Mucosa of descending colon (tissue), 3 donors: ENCODE measurements around the gene ERFL. TPM values are rescaled to one million over a fixed set of nuclear protein-coding genes. Genes with fewer than 3 reads are reported as not detected.
"Not testable (repeated sequence)": the region's sequence is repeated elsewhere in the genome, so short reads cannot be mapped to it uniquely, and the experiment has no call there.

Experiments
- ATAC-seq: fragments of 200-7000 bp; cut with Tn5 transposase; one replicate; pipeline ENCODE4 v1.9.1; 2020; ENCODE audit warnings: mild to moderate bottlenecking, moderate library complexity
- DNase-seq, 3 donors: peaks; one replicate each; pipeline ENCODE4 v3.0.0-alpha.2; 2020
- H3K36me3 ChIP-seq: fragments of 200-600 bp; one replicate; pipeline ENCODE4 v1.8.0; 2021; ENCODE audit warnings: low read depth, mild to moderate bottlenecking
- H3K4me1 ChIP-seq: fragments of 200-600 bp; one replicate; pipeline ENCODE4 v1.8.0; 2021; ENCODE audit warnings: low read depth, mild to moderate bottlenecking
- H3K4me3 ChIP-seq: fragments of 200-600 bp; one replicate; pipeline ENCODE4 v1.8.0; 2021; ENCODE audit warnings: mild to moderate bottlenecking
- H3K9me3 ChIP-seq: fragments of 200-600 bp; one replicate; pipeline ENCODE4 v1.8.0; 2021; ENCODE audit warnings: mild to moderate bottlenecking
- intact Hi-C, 2 donors: fragments of 100-400 bp; cut with DNase I in 1 of 2; cut with micrococcal nuclease in 1 of 2; formaldehyde crosslinking; loops; one replicate each; pipeline versions ENCODE4 v1.11.0 to v1.11.1; 2022; cut with DNase I, micrococcal nuclease
- total RNA-seq, 3 donors: library from RNA; stranded (reverse); fragmentation: NEBNext Ultra II Directional in 2 of 3; extraction: Animal tissue kit (Norgen Biotek cat#: 25700) in 2 of 3; gene quantifications; one replicate each; pipeline versions ENCODE4 v1.2.1 to v1.2.4, GENCODE V29; 2021 to 2023
- TF ChIP-seq, protein P1 (sequence below): fragments of 200-600 bp; IDR thresholded peaks from one replicate; pipeline ENCODE4 v1.8.0; 2022; ENCODE audit warnings: antibody characterized with exemption, mild to moderate bottlenecking
- donor health status: DM: no; HTN: no; CAD: no; lungs with moderate emphysema.
- donor health status: DM: no; HTN: no; CAD: no.
- donor health status: DM: no; HTN: yes; CAD: no.

Gene ERFL
- total RNA-seq, 3 donors from 2014 or later = 0.70 to 1.1 (median 0.98) TPM

DNA sequence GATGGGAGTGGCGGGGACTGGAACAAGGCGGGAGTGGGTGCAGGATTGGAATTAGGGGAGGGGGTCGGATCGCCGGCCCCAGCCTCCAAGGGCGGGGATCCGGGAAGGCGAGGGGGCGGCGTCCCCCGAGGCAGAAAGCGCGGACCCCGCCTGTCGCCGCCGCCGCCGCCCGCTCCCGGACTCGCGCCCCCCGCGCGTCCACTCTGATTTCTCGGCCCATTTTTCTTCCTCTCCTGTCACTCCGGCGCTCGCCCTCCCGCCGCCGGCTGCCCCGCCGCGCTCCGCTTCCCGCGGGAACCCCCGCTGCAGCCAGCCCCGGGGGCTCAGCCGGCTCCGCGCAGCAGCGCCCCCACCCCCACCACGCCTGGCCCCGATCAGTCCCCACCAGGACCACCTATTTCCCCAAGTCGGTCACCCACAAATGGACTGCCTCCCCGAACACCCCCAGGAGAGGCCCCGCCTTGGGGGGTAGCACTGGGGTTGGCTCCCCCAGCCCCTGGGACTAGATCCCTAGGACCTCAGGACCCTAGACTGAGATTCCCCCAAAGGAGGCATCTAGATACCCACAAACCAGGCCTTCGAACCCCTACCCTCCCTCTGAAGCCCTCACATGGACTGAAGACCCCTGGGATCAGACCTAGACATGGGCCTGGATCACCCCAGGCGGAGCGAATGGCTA lies 12.6 kb upstream of the ERFL start:
- intact Hi-C loops = no loop called here
- ATAC-seq (no peak), DNase-seq (no peak)
- no peak overlapping the region for H3K4me3 ChIP-seq
- TF ChIP-seq, protein P1, sequence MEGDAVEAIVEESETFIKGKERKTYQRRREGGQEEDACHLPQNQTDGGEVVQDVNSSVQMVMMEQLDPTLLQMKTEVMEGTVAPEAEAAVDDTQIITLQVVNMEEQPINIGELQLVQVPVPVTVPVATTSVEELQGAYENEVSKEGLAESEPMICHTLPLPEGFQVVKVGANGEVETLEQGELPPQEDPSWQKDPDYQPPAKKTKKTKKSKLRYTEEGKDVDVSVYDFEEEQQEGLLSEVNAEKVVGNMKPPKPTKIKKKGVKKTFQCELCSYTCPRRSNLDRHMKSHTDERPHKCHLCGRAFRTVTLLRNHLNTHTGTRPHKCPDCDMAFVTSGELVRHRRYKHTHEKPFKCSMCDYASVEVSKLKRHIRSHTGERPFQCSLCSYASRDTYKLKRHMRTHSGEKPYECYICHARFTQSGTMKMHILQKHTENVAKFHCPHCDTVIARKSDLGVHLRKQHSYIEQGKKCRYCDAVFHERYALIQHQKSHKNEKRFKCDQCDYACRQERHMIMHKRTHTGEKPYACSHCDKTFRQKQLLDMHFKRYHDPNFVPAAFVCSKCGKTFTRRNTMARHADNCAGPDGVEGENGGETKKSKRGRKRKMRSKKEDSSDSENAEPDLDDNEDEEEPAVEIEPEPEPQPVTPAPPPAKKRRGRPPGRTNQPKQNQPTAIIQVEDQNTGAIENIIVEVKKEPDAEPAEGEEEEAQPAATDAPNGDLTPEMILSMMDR = no peak
- H3K4me1 ChIP-seq = peaks cover 8% of the 10 kb centered on the region
- no peaks in the 10 kb centered on the region for H3K9me3 ChIP-seq
- no peaks in the 10 kb centered on the region for H3K36me3 ChIP-seq

DNA sequence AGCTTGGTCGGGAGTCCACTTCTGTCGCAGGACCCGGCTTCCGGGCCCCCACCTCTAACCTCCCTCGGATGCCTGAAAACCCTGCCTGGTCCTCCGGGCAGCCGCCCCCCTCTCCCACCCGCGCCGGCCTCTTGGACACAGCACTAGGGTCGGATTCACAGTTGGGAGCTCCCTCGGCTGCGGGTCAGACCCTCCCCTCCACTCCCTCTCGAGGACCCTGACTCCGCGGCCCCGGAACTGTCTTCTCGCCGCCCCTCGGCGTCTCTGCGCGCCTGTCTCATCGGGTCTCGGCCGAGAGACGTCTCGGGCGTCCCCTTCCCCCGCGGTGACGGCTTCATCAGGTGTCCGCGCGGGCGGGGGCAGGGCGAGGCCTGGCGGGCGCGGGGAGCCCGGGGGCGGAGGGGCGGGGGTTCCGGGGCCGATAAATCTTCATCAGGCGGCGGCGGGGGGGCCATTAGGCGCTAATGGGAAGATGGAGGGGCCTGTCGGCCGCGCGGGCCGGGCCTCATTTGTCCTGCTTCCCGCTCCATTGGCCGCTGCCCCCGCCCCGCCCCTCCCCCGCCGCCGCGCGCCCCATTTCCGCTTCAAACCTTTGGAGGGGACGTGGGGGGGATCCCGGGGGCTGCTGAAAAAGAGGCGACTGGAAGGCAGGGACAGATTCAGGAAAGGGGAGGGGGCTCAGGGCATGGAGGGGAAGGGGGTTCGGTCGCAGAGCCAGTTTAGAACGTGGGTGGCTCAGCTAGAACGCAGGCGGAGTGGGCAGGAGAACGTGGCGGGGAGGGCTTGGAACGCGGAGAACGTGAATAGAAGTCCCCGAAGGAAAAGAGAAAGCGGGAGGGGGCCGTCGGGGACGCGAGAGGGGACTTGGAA lies 11.8 kb upstream of the ERFL start:
- H3K4me1 ChIP-seq = peaks cover 8% of the 10 kb centered on the region
- no peaks in the 10 kb centered on the region for H3K36me3 ChIP-seq
- ATAC-seq = peak; percentile 58
- TF ChIP-seq, protein P1 = no peak
- no peaks in the 10 kb centered on the region for H3K9me3 ChIP-seq
- intact Hi-C loops = no loop called here
- no peak overlapping the region for H3K4me3 ChIP-seq
- peak; percentile 52 to 77 (median 66) for DNase-seq

DNA sequence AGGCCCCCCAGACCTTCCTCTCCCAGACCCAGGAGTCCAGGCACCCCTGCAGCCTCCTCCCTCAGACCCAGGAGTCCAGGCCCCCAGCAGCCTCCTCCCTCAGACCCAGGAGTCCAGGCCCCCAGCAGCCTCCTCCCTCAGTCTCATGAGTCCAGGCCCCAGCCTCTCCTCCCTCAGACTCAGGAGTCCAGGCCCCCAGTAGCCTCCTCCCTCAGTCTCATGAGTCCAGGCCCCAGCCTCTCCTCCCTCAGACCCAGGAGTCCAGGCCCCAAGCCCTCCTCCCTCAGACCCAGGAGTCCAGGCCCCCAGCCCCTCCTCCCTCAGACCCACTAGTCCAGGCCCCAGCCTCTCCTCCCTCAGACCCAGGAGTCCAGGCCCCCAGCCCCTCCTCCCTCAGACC lies 11.0 kb upstream of the ERFL start:
- DNase-seq = peak in 1 of 3 donors; percentile 26
- H3K4me1 ChIP-seq, H3K36me3 ChIP-seq, H3K4me3 ChIP-seq, intact Hi-C loops, ATAC-seq, H3K9me3 ChIP-seq: not testable (repeated sequence)

DNA sequence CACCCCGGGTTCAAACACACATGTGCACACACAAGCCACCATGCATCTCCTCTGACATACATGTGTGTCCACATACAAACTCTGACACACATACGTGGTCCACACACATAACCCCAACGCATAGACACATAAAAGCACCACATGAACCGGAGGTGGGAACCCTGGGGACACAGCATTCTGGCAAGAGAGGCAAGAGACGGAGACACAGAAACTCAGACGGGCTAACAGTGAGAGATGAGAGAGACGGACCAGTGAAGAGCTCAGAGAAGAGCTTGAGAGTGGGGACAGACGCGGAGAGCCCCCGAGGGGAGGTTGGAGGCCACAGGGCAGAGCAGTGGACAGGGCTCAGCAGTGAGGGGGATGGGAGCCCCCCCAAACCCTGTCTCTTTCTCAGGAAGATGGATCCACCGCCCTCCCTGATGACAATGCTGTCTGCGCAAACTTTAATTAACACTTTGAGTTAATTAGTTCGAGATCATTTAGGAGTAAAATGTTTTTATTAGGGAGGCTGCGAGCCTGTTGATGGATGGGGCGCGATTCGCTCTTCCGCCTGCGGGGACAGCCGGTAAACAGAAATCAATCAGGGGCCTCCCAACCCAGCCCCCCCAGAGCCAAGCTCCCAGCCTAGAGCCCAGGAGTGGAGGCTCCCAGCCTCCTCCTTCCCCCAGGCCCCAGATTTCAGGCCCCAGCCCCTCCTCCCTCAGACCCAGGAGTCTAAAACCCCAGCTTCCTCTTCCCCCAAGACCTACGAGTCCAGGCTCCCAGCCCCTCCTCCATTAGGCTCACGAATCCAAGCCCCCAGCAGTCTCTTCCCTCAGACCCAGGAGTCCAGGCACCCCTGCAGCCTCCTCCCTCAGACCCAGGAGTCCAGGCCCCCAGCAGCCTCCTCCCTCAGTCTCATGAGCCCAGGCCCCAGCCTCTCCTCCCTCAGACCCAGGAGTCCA lies 9.5 kb upstream of the ERFL start:
- DNase-seq (peak in 1 of 3 donors; percentile 36), ATAC-seq (no peak)
- intact Hi-C loops = no loop called here
- no peaks in the 10 kb centered on the region for H3K9me3 ChIP-seq
- no peaks in the 10 kb centered on the region for H3K36me3 ChIP-seq
- TF ChIP-seq, protein P1 = no peak
- H3K4me3 ChIP-seq = no peak overlapping the region
- peaks cover 8% of the 10 kb centered on the region for H3K4me1 ChIP-seq

DNA sequence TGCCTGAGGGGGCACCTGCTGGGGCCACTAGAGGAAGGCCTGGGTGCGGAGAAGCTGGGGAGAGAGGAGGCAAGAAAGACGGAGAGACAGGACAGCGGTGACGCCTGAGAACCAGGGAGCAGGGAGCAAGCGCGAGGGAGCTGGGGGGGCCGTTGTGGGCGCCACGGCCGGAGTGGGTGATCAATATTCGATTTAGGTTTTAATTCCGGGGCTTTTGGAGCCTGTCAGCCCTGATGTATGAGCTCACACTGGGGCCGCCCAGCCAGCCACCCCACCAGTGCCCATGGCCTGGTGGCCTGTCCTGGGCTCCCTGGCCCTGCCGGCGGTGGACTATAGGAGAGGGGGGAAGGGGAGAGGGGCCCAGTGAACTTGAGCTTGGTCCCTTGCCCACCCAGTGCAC lies 8.7 kb upstream of the ERFL start:
- peak in 1 of 3 donors; percentile 47 for DNase-seq
- Histone ChIP-seq H3K9me3 (no peaks in the 10 kb centered on the region), H3K4me1 (peaks cover 8% of the 10 kb centered on the region), H3K36me3 (no peaks in the 10 kb centered on the region), H3K4me3 (no peak overlapping the region)
- TF ChIP-seq, protein P1 = no peak
- intact Hi-C loops = no loop called here
- ATAC-seq = no peak
